ENCODE measurements around the gene ZDHHC15.
"Not testable (repeated sequence)": the region's sequence is repeated elsewhere in the genome, so short reads cannot be mapped to it uniquely, and the experiment has no call there.

The ZDHHC15 gene, protein sequence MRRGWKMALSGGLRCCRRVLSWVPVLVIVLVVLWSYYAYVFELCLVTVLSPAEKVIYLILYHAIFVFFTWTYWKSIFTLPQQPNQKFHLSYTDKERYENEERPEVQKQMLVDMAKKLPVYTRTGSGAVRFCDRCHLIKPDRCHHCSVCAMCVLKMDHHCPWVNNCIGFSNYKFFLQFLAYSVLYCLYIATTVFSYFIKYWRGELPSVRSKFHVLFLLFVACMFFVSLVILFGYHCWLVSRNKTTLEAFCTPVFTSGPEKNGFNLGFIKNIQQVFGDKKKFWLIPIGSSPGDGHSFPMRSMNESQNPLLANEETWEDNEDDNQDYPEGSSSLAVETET

DNA sequence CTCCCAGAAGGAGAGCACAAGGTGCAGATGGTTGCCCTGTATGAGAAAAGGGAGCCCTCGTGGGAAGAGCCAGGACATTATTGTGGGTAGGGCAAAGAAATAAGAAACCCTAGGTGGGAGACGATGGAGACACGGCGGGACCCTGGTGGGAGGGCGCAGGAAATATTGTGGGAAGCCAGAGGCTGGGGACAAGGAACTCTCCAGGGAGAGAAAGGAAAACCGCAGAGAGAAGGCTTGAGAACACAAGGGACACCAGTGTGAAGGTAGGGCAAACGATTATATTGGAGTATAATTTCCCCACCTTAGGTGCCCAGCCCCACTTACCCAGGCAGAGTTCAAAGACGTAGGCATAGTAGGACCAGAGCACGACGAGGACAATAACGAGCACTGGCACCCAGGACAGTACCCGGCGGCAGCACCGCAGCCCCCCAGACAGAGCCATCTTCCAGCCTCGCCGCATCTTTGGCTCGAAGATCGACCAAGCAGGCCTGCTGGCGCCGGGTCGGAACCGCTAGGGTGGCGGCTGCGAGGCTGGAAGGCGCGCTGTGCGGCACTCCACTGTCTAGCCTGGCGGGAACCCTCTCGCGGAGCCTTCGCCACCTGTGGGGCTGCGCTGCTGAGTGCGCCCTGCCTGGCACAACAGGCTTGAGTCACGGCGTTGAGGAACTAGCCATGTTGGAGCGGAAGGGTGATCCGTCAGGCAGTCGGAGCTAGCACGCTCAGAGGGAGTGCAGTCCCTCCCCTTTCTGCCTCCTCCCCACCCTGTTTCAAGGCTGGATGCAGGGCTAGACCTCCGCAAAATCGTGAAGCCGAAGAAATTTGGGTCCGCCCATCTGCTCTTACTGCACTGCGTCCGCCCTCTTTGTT, at the start of gene ZDHHC15:
Gene ZDHHC15, minus strand, starts transcription at position 473 of the 867 bp plus-strand sequence. Its CDS starts 13 bp downstream, at position 460.
- Histone ChIP-seq H3K9me3 (replicated peaks in 1 of 11) (peaks cover 0 to 9% (median 4%) of the 10 kb centered on the region in 11 experiments; a peak in 4 of 22 replicates), H3K4me2 (no peak within 1 kb of the TSS), H3K36me3 (no peaks in the 10 kb centered on the region), H4K20me1 (no peaks in the 10 kb centered on the region), H3K27me3 (peaks cover 0 to 61% (median 46%) of the 10 kb centered on the region in 11 experiments; a peak in 19 of 22 replicates), H3K4me3 (no peak within 1 kb of the TSS), H3K4me1 (no peaks in the 10 kb centered on the region), H3K9ac (no peak within 1 kb of the TSS), H3K27ac (no peak within 1 kb of the TSS)
- TF ChIP-seq Cebpa-rat (IDR thresholded peaks at IDR 0.05): no peak

- H3K27me3 ChIP-seq; H3K4me1 ChIP-seq; H3K9me3 ChIP-seq (replicated peaks in 1 of 11); H3K4me3 ChIP-seq; H3K9ac ChIP-seq; H3K27ac ChIP-seq; H3K36me3 ChIP-seq; H4K20me1 ChIP-seq; H3K4me2 ChIP-seq: not testable (repeated sequence)
Measured at GRCh38 chrX:75560544-75560943, 37.7 kb upstream of the ZDHHC15 start.

- H3K9me3 ChIP-seq (replicated peaks in 1 of 11): peaks cover 0 to 9% (median 5%) of the 10 kb centered on the region in 11 experiments; a peak in 4 of 22 replicates
- H3K27ac ChIP-seq: no peak overlapping the region
- no peak overlapping the region for H3K4me3 ChIP-seq
- H3K4me1 ChIP-seq: peaks cover 9 to 21% (median 16%) of the 10 kb centered on the region in 10 experiments; a peak in 18 of 20 replicates
- TF ChIP-seq Cebpa-rat (IDR thresholded peaks at IDR 0.05): no peak
- peaks cover 26 to 74% (median 56%) of the 10 kb centered on the region in 11 experiments for H3K27me3 ChIP-seq
- H3K9ac ChIP-seq: no peak overlapping the region
- H3K36me3 ChIP-seq: no peaks in the 10 kb centered on the region
- no peaks in the 10 kb centered on the region for H4K20me1 ChIP-seq
- H3K4me2 ChIP-seq: peak overlapping the region in 10 of 11 experiments; percentile 6 to 56 (median 42); a peak in 13 of 22 replicates
Measured at GRCh38 chrX:75547783-75548182, 24.9 kb upstream of the ZDHHC15 start.

DNA sequence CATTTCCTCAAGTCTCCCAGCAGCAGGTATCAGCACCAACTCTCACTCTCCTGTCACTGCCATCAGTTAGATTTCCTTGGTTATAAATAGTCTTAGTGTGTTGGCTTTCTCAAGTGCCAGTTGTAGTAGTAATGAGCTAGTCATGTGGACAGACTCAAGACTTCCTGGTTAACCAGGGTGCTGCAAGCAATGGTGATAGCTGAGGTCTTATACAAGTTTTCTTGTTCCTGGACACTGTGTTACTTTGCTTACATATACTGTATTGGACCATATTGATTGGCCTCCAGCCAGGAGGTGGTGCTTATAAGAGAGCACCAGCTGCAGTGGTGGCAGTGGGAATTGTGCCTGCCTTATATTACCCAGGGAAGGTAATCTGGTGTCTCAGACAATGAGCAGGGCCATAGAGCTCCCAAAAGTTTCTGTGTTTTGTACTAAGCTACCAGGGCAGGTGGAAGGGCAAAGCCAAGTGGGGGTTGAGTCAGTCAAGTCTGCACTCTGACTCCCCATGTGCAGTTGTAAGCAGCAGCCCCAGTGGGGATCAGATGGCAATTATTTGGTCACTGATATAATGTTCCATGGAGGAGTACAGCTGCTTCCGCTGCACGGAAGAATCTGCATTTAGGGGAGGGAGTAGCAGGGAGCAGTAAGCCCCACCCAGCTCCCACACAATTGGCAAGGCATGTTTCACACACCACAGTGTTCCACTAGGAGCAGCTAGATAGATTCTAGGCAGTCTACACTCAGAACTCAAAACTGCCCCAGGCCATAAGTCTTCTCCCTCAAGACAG, 24.1 kb upstream of the ZDHHC15 start:
- H3K4me2 ChIP-seq: peak overlapping the region in 10 of 11 experiments; percentile 6 to 56 (median 42); a peak in 13 of 22 replicates
- TF ChIP-seq Cebpa-rat (IDR thresholded peaks at IDR 0.05): no peak
- H3K4me1 ChIP-seq: peaks cover 9 to 21% (median 16%) of the 10 kb centered on the region in 10 experiments; a peak in 18 of 20 replicates
- H4K20me1 ChIP-seq: no peaks in the 10 kb centered on the region
- H3K27me3 ChIP-seq: peaks cover 26 to 82% (median 62%) of the 10 kb centered on the region in 11 experiments
- H3K36me3 ChIP-seq: no peaks in the 10 kb centered on the region
- H3K9me3 ChIP-seq (replicated peaks in 1 of 11): peaks cover 0 to 9% (median 5%) of the 10 kb centered on the region in 11 experiments; a peak in 4 of 22 replicates
- H3K4me3 ChIP-seq: no peak overlapping the region
- H3K9ac ChIP-seq: no peak overlapping the region
- H3K27ac ChIP-seq: no peak overlapping the region

DNA sequence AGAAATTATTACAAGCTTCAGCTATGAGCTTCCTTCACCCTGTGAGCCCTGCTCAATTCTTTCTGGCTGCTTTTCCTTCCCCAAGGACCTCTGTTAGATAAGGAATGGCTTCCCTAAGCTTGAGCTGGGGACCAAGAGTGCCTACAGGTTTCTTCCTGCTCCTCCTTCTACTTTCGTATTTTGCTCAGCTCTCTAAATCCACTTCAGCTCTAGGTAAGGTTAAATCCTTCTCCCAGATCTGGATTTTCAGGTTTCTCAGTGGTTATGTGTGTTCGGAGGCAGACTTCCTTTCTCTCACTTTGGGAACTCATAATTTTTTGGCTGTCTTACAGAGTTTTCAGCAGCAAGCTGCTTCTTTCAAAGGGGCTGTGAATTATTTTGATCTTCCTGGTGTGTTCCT, 21.9 kb upstream of the ZDHHC15 start:
- H3K36me3 ChIP-seq: no peaks in the 10 kb centered on the region
- peaks cover 9 to 21% (median 16%) of the 10 kb centered on the region in 10 experiments; a peak in 18 of 20 replicates for H3K4me1 ChIP-seq
- H4K20me1 ChIP-seq: no peaks in the 10 kb centered on the region
- no peak for TF ChIP-seq Cebpa-rat (IDR thresholded peaks at IDR 0.05)
- H3K27ac ChIP-seq: no peak overlapping the region
- H3K4me2 ChIP-seq: no peak overlapping the region
- no peaks in the 10 kb centered on the region; a peak in 1 of 22 replicates for H3K9me3 ChIP-seq (replicated peaks in 1 of 11)
- peaks cover 26 to 77% (median 59%) of the 10 kb centered on the region in 11 experiments for H3K27me3 ChIP-seq
- no peak overlapping the region for H3K9ac ChIP-seq
- no peak overlapping the region for H3K4me3 ChIP-seq

GRCh38 chrX:75483933-75484332, 38.9 kb downstream of the ZDHHC15 start:
- Histone ChIP-seq H3K9me3 (replicated peaks in 1 of 11) (peaks cover 21 to 33% (median 28%) of the 10 kb centered on the region in 11 experiments; a peak in 20 of 22 replicates), H4K20me1 (no peaks in the 10 kb centered on the region), H3K9ac (no peak overlapping the region), H3K4me2 (no peak overlapping the region), H3K4me1 (no peaks in the 10 kb centered on the region), H3K36me3 (no peaks in the 10 kb centered on the region), H3K4me3 (no peak overlapping the region), H3K27me3 (peaks cover 23 to 92% (median 72%) of the 10 kb centered on the region in 11 experiments; a peak in 21 of 22 replicates), H3K27ac (no peak overlapping the region)
- no peak for TF ChIP-seq Cebpa-rat (IDR thresholded peaks at IDR 0.05)

DNA sequence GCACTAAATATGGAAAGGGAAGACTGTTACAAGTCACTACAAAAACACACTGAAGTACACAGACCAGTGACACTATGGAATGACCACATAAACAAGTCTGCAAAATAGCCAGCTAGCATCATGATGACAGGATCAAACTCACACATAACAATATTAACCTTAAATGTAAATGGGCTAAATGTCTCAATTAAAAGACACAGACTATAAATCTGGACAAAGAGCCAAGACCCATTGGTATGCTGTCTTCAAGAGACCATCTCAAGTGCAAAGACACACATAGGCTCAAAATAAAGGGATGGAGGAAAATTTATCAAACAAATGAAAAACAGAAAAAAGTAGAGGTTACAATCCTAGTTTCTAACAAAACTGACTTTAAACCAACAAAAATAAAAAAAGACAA, 61.1 kb downstream of the ZDHHC15 start:
- not testable (repeated sequence) for H3K4me1 ChIP-seq, H3K27ac ChIP-seq, H3K36me3 ChIP-seq, H4K20me1 ChIP-seq, H3K4me3 ChIP-seq, H3K4me2 ChIP-seq, H3K9ac ChIP-seq
- Histone ChIP-seq H3K9me3 (replicated peaks in 1 of 11) (peaks cover 47 to 67% (median 57%) of the 10 kb centered on the region in 11 experiments), H3K27me3 (peaks cover 0 to 17% (median 8%) of the 10 kb centered on the region in 11 experiments; a peak in 9 of 22 replicates)

GRCh38 chrX:75421688-75422230, 101.1 kb downstream of the ZDHHC15 start:
- TF ChIP-seq Cebpa-rat (IDR thresholded peaks at IDR 0.05): no peak
- Histone ChIP-seq H3K9ac (no peak overlapping the region), H4K20me1 (no peaks in the 10 kb centered on the region; a peak in 1 of 22 replicates), H3K27me3 (peaks cover 19 to 67% (median 46%) of the 10 kb centered on the region in 11 experiments), H3K4me1 (peaks cover 0 to 6% (median 0%) of the 10 kb centered on the region in 10 experiments; a peak in 1 of 20 replicates), H3K9me3 (replicated peaks in 1 of 11) (peaks cover 0 to 11% (median 0%) of the 10 kb centered on the region in 11 experiments; a peak in 3 of 22 replicates), H3K4me2 (peak overlapping the region in 1 of 11 experiments; percentile 12; a peak in 1 of 22 replicates), H3K27ac (no peak overlapping the region), H3K4me3 (no peak overlapping the region), H3K36me3 (no peaks in the 10 kb centered on the region)

- H3K4me3 ChIP-seq, H3K4me1 ChIP-seq, H3K27ac ChIP-seq, H4K20me1 ChIP-seq, H3K9ac ChIP-seq, H3K36me3 ChIP-seq, H3K4me2 ChIP-seq: not testable (repeated sequence)
- peaks cover 25 to 45% (median 33%) of the 10 kb centered on the region in 11 experiments for H3K9me3 ChIP-seq (replicated peaks in 1 of 11)
- H3K27me3 ChIP-seq: peaks cover 3 to 37% (median 21%) of the 10 kb centered on the region in 11 experiments; a peak in 19 of 22 replicates
Measured at GRCh38 chrX:75407153-75407552, 115.7 kb downstream of the ZDHHC15 start.
